CD14-positive monocyte (primary cell): ENCODE data around the gene MXI1. TPM values are rescaled to one million over a fixed set of nuclear protein-coding genes. Genes with fewer than 3 reads are reported as not detected.
A peak's percentile ranks its signal among the peaks of the same experiment; 100 is the strongest.

Source experiments
- DNase-seq, 3 donors: peaks; one replicate each; pipeline ENCODE4 v3.0.0-alpha.2; 2011 to 2022
- H2AFZ ChIP-seq: 2 replicates; pipeline ENCODE4 v1.6.0; 2012; ENCODE audit warnings: mild to moderate bottlenecking, low read depth, low read length, inconsistent platforms; ENCODE audit not compliant: insufficient read depth, poor library complexity, severe bottlenecking
- H3K27ac ChIP-seq, 2 donors: 1 replicate in 1 of 2; 2 replicates in 1 of 2; pipeline ENCODE4 v1.5.1; 2012 to 2013; ENCODE audit warnings: low read length in 2 of 2, control low read depth in 1 of 2, inconsistent platforms in 1 of 2, low read depth in 1 of 2, mild to moderate bottlenecking in 1 of 2
- H3K27me3 ChIP-seq, 2 donors: one replicate each; pipeline versions ENCODE4 v1.6.0 to v1.6.1; 2011 to 2013; ENCODE audit warnings: low read length in 2 of 2; ENCODE audit not compliant: control insufficient read depth in 2 of 2, insufficient read depth in 2 of 2
- H3K36me3 ChIP-seq, 2 donors: replicated peaks in 1 of 2; 1 replicate in 1 of 2; 2 replicates in 1 of 2; pipeline versions ENCODE4 v1.5.1 to v1.6.1; 2012 to 2013; ENCODE audit warnings: low read length in 2 of 2, control low read depth in 1 of 2, inconsistent platforms in 1 of 2, mild to moderate bottlenecking in 1 of 2; ENCODE audit not compliant: insufficient read depth in 2 of 2, control insufficient read depth in 1 of 2
- H3K4me1 ChIP-seq, 2 donors: 1 replicate in 1 of 2; 2 replicates in 1 of 2; pipeline versions ENCODE4 v1.5.1 to v1.6.1; 2012 to 2013; ENCODE audit warnings: low read length in 2 of 2, control low read depth in 1 of 2, inconsistent platforms in 1 of 2, mild to moderate bottlenecking in 1 of 2, moderate library complexity in 1 of 2; ENCODE audit not compliant: insufficient read depth in 2 of 2, control insufficient read depth in 1 of 2
- H3K4me2 ChIP-seq: replicated peaks from 2 replicates; pipeline ENCODE3; 2012; ENCODE audit warnings: low read length, moderate library complexity, mild to moderate bottlenecking; ENCODE audit not compliant: poor library complexity, severe bottlenecking; ENCODE audit errors: extremely low read depth
- H3K4me3 ChIP-seq, 3 experiments: fragments of 200-600 bp in 1 of 3; sonication (generic) in 1 of 3; replicated peaks in 1 of 3; 1 replicate in 2 of 3; 2 replicates in 1 of 3; pipeline ENCODE4 v1.5.1; 2011 to 2013; ENCODE audit warnings: low read length in 3 of 3, mild to moderate bottlenecking in 3 of 3, control low read depth in 2 of 3, low read depth in 2 of 3, inconsistent platforms in 1 of 3, moderate library complexity in 1 of 3
- H3K79me2 ChIP-seq: 2 replicates; pipeline ENCODE4 v1.6.0; 2012; ENCODE audit warnings: mild to moderate bottlenecking, control low read depth, inconsistent platforms, low read length, moderate library complexity; ENCODE audit not compliant: insufficient read depth
- H3K9ac ChIP-seq: 2 replicates; pipeline ENCODE4 v1.6.0; 2017; ENCODE audit warnings: low read length, mild to moderate bottlenecking; ENCODE audit not compliant: insufficient read depth, poor library complexity, severe bottlenecking
- H3K9me3 ChIP-seq, 2 donors: replicated peaks in 1 of 2; 1 replicate in 1 of 2; 2 replicates in 1 of 2; pipeline versions ENCODE4 v1.5.1 to v1.6.1; 2012 to 2013; ENCODE audit warnings: low read length in 2 of 2, control low read depth in 1 of 2; ENCODE audit not compliant: control insufficient read depth in 1 of 2, insufficient read depth in 1 of 2
- H4K20me1 ChIP-seq: 2 replicates; pipeline ENCODE4 v1.6.0; 2012; ENCODE audit warnings: mild to moderate bottlenecking, low read length, control low read depth, moderate library complexity; ENCODE audit not compliant: insufficient read depth
- H3K27ac Mint-ChIP-seq, 7 donors: one replicate each; pipeline ENCODE4 v1.8.0; 2020; ENCODE audit warnings: mild to moderate bottlenecking in 7 of 7, mixed read lengths in 7 of 7, moderate library complexity in 6 of 7, inconsistent platforms in 2 of 7
- H3K27me3 Mint-ChIP-seq, 3 donors: one replicate each; pipeline ENCODE4 v1.8.0; 2021 to 2022; ENCODE audit warnings: low read depth in 3 of 3, mild to moderate bottlenecking in 3 of 3, mixed read lengths in 3 of 3, moderate library complexity in 3 of 3, inconsistent platforms in 1 of 3
- H3K36me3 Mint-ChIP-seq, 2 donors: one replicate each; pipeline ENCODE4 v1.8.0; 2020; ENCODE audit warnings: mixed read lengths in 2 of 2, inconsistent platforms in 1 of 2, mild to moderate bottlenecking in 1 of 2
- H3K4me1 Mint-ChIP-seq: one replicate; pipeline ENCODE4 v1.8.0; 2020; ENCODE audit warnings: mild to moderate bottlenecking, mixed read lengths
- H3K4me3 Mint-ChIP-seq, 2 donors: one replicate each; pipeline ENCODE4 v1.8.0; 2020; ENCODE audit warnings: mild to moderate bottlenecking in 2 of 2, mixed read lengths in 2 of 2, moderate library complexity in 1 of 2
- H3K9me3 Mint-ChIP-seq, 7 donors: one replicate each; pipeline ENCODE4 v1.8.0; 2020 to 2022; ENCODE audit warnings: mixed read lengths in 7 of 7, mild to moderate bottlenecking in 6 of 7, moderate library complexity in 6 of 7, inconsistent platforms in 2 of 7
- WGBS: methylation state at CpG from one replicate; pipeline ENCODE4 v1.1.5; 2013; ENCODE audit warnings: missing lambda C conversion rate; ENCODE audit not compliant: insufficient coverage; 5-methylcytosine and 5-hydroxymethylcytosine counted together
- intact Hi-C, 2 donors: fragments of 100-400 bp; cut with micrococcal nuclease; formaldehyde crosslinking; loops; one replicate each; pipeline versions ENCODE4 v1.15.0 to v1.15.1; 2023
- polyA plus RNA-seq, 3 donors: library from polyadenylated mRNA; depleted of rRNA in 1 of 3; unstranded in 2 of 3; stranded (reverse) in 1 of 3; fragments of 300-500 nt in 2 of 3; fragments of >200 nt in 1 of 3; fragmentation: Illumina TruSeq in 2 of 3; gene quantifications; 1 replicate in 2 of 3; 2 replicates in 1 of 3; pipeline ENCODE4 v1.2.3, GENCODE V29; 2012 to 2021
- TF ChIP-seq, protein P1 (sequence below): fragments of 200-600 bp; IDR thresholded peaks from one replicate; pipeline ENCODE4 v1.8.0; 2022; ENCODE audit warnings: antibody characterized with exemption, mild to moderate bottlenecking

The MXI1 gene
- polyA plus RNA-seq, 3 donors, result 13.1 to 25.7 (median 21.6) TPM

DNA sequence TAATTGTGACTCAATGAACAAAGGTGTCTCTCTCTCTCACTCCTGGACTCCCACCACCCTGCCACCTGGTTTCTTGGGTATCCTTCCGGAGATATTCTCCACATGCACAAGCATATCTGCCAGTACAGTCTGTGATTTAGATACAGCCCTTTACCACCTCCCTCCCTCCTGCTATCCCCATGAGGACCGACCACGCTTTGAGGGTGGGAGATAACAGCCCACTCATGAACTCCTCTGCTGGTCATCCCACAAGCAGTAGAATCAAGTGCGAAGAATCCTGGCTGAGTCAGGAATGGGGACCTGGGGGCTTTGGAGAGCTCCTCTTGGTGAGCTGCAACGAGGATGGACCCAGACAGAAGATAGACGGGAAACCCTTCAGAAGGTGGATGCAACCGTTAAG lies 28.2 kb upstream of the MXI1 start:
- Histone ChIP-seq H4K20me1 (no peaks in the 10 kb centered on the region), H3K27me3 (peaks cover 0 to 5% of the 10 kb centered on the region in 2 donors), H3K36me3 (no peaks in the 10 kb centered on the region), H3K9ac (no peak overlapping the region), H3K4me1 (peaks cover 11% of the 10 kb centered on the region in 2 donors), H3K79me2 (no peaks in the 10 kb centered on the region), H3K9me3 (no peaks in the 10 kb centered on the region), H3K27ac (no peak overlapping the region), H3K4me2 (no peak overlapping the region), H3K4me3 (no peak overlapping the region), H2AFZ (peak overlapping the region; percentile 11)
- H3K27ac Mint-ChIP-seq, result peak overlapping the region in 1 of 7 donors; percentile 19
- TF ChIP-seq, protein P1, sequence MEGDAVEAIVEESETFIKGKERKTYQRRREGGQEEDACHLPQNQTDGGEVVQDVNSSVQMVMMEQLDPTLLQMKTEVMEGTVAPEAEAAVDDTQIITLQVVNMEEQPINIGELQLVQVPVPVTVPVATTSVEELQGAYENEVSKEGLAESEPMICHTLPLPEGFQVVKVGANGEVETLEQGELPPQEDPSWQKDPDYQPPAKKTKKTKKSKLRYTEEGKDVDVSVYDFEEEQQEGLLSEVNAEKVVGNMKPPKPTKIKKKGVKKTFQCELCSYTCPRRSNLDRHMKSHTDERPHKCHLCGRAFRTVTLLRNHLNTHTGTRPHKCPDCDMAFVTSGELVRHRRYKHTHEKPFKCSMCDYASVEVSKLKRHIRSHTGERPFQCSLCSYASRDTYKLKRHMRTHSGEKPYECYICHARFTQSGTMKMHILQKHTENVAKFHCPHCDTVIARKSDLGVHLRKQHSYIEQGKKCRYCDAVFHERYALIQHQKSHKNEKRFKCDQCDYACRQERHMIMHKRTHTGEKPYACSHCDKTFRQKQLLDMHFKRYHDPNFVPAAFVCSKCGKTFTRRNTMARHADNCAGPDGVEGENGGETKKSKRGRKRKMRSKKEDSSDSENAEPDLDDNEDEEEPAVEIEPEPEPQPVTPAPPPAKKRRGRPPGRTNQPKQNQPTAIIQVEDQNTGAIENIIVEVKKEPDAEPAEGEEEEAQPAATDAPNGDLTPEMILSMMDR, result no peak
- H3K27me3 Mint-ChIP-seq, result peaks cover 8% of the 10 kb centered on the region in 3 donors
- H3K9me3 Mint-ChIP-seq, result peaks cover 0 to 2% (median 0%) of the 10 kb centered on the region in 7 donors
- intact Hi-C loops, result no loop called here
- no peak for DNase-seq
- WGBS, result 100% methylated on average over 6 of the region's 7 CpGs
- H3K36me3 Mint-ChIP-seq, result peaks cover 0 to 2% of the 10 kb centered on the region in 2 donors
- no peak overlapping the region for H3K4me3 Mint-ChIP-seq
- H3K4me1 Mint-ChIP-seq, result peaks cover 11% of the 10 kb centered on the region

DNA sequence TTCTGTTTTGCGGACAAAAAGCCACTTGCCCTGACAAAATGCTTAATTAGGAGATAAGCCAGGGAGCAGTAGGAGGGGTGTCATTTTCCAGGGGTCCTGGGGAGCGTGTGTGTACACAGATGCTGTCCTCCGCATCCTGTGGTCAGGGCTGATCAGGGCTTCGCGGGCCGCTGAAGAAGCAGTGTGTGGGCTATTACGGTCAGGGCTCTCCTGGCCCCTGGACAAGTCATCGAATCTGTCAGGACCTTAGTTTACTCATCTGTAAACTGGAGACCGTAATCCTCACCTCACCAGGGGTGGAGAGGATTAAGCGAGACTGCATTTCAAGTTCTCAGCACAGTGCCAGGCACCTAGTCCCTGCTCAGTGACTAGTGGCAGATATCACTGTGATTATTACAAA lies 26.0 kb upstream of the MXI1 start:
- DNase-seq, result no peak
- peaks cover 0 to 3% of the 10 kb centered on the region in 2 donors for H3K27me3 ChIP-seq
- no peak overlapping the region for H3K4me3 ChIP-seq
- peaks cover 4% of the 10 kb centered on the region in 2 donors for H3K4me1 ChIP-seq
- no peak overlapping the region for H3K9ac ChIP-seq
- no peaks in the 10 kb centered on the region for H3K9me3 ChIP-seq
- H3K27ac ChIP-seq, result no peak overlapping the region
- WGBS, result 93% methylated on average over 7 of the region's 10 CpGs
- H3K79me2 ChIP-seq, result no peaks in the 10 kb centered on the region
- intact Hi-C loops, result no loop called here
- H3K4me2 ChIP-seq, result no peak overlapping the region
- TF ChIP-seq, protein P1, result no peak
- peaks cover 0 to 2% of the 10 kb centered on the region in 2 donors for H3K36me3 Mint-ChIP-seq
- H3K27me3 Mint-ChIP-seq, result peaks cover 5 to 7% (median 5%) of the 10 kb centered on the region in 3 donors
- no peak overlapping the region for H3K4me3 Mint-ChIP-seq
- H3K36me3 ChIP-seq, result no peaks in the 10 kb centered on the region
- H2AFZ ChIP-seq, result no peak overlapping the region
- H3K9me3 Mint-ChIP-seq, result peaks cover 0 to 2% (median 0%) of the 10 kb centered on the region in 7 donors
- no peaks in the 10 kb centered on the region for H4K20me1 ChIP-seq
- no peak overlapping the region for H3K27ac Mint-ChIP-seq
- peaks cover 6% of the 10 kb centered on the region for H3K4me1 Mint-ChIP-seq
